Trophoblast cell (in vitro differentiated cells and primary cell): ENCODE data around the gene CACNA2D3.

Source experiments
- DNase-seq, 2 donors: peaks; one replicate each; pipeline ENCODE4 v3.0.0-alpha.2; 2016
- H2AFZ ChIP-seq: 2 replicates; pipeline ENCODE4 v1.6.1; 2013; ENCODE audit warnings: low read length, moderate library complexity, mild to moderate bottlenecking; ENCODE audit not compliant: insufficient read depth, poor library complexity
- H2AK5ac ChIP-seq: 2 replicates; pipeline ENCODE4 v1.6.1; 2013; ENCODE audit warnings: mild to moderate bottlenecking, low read length
- H2BK120ac ChIP-seq: 2 replicates; pipeline ENCODE4 v1.6.1; 2013; ENCODE audit warnings: low read length, mild to moderate bottlenecking, moderate library complexity; ENCODE audit not compliant: insufficient read depth, poor library complexity
- H2BK12ac ChIP-seq: 2 replicates; pipeline ENCODE4 v1.6.1; 2013; ENCODE audit warnings: mild to moderate bottlenecking, low read length, moderate library complexity
- H2BK5ac ChIP-seq: 2 replicates; pipeline ENCODE4 v1.6.1; 2013; ENCODE audit warnings: low read length, low read depth, moderate library complexity, mild to moderate bottlenecking; ENCODE audit not compliant: poor library complexity
- H3K14ac ChIP-seq: 2 replicates; pipeline ENCODE4 v1.6.1; 2013; ENCODE audit warnings: mild to moderate bottlenecking, low read length
- H3K18ac ChIP-seq: 2 replicates; pipeline ENCODE4 v1.6.1; 2013; ENCODE audit warnings: mild to moderate bottlenecking, low read length
- H3K23ac ChIP-seq: 2 replicates; pipeline ENCODE4 v1.6.1; 2013; ENCODE audit warnings: low read length
- H3K27ac ChIP-seq: 2 replicates; pipeline ENCODE4 v1.5.1; 2013; ENCODE audit warnings: low read depth, mild to moderate bottlenecking, inconsistent platforms, low read length, moderate library complexity
- H3K27me3 ChIP-seq: 2 replicates; pipeline ENCODE4 v1.6.1; 2013; ENCODE audit warnings: inconsistent platforms, mild to moderate bottlenecking, low read length, moderate library complexity; ENCODE audit not compliant: insufficient read depth
- H3K36me3 ChIP-seq, 2 experiments: 1 replicate in 1 of 2; 2 replicates in 1 of 2; pipeline ENCODE4 v1.6.1; 2013; ENCODE audit warnings: low read length in 2 of 2, mild to moderate bottlenecking in 2 of 2, moderate library complexity in 1 of 2; ENCODE audit not compliant: insufficient read depth in 2 of 2, control insufficient read depth in 1 of 2
- H3K4ac ChIP-seq: 2 replicates; pipeline ENCODE4 v1.6.1; 2013; ENCODE audit warnings: low read depth, mild to moderate bottlenecking, low read length, moderate library complexity
- H3K4me1 ChIP-seq, 2 experiments: 1 replicate in 1 of 2; 2 replicates in 1 of 2; pipeline ENCODE4 v1.6.1; 2013; ENCODE audit warnings: low read length in 2 of 2, mild to moderate bottlenecking in 2 of 2, moderate library complexity in 1 of 2; ENCODE audit not compliant: insufficient read depth in 2 of 2, control insufficient read depth in 1 of 2
- H3K4me2 ChIP-seq: 2 replicates; pipeline ENCODE4 v1.6.1; 2013; ENCODE audit warnings: inconsistent platforms, mild to moderate bottlenecking, low read length, moderate library complexity
- H3K4me3 ChIP-seq: 2 replicates; pipeline ENCODE4 v1.5.1; 2013; ENCODE audit warnings: mild to moderate bottlenecking, low read depth, low read length, inconsistent platforms
- H3K79me1 ChIP-seq: one replicate; pipeline ENCODE4 v1.6.1; 2013; ENCODE audit warnings: low read length
- H3K79me2 ChIP-seq: 2 replicates; pipeline ENCODE4 v1.6.1; 2013; ENCODE audit warnings: low read length, mild to moderate bottlenecking; ENCODE audit not compliant: control insufficient read depth, insufficient read depth, poor library complexity
- H3K9ac ChIP-seq: 2 replicates; pipeline ENCODE4 v1.6.1; 2013; ENCODE audit warnings: mild to moderate bottlenecking, low read length
- H3K9me3 ChIP-seq: 2 replicates; pipeline ENCODE4 v1.6.1; 2013; ENCODE audit warnings: low read depth, mild to moderate bottlenecking, control low read depth, inconsistent platforms, low read length; ENCODE audit not compliant: insufficient read depth
- H4K12ac ChIP-seq: 2 replicates; pipeline ENCODE4 v1.6.1; 2013; ENCODE audit warnings: low read depth, mild to moderate bottlenecking, low read length, moderate library complexity
- H4K8ac ChIP-seq: 2 replicates; pipeline ENCODE4 v1.6.1; 2013; ENCODE audit warnings: low read depth, mild to moderate bottlenecking, low read length, moderate library complexity
- H4K91ac ChIP-seq: one replicate; pipeline ENCODE4 v1.6.1; 2013; ENCODE audit warnings: low read depth, mild to moderate bottlenecking, low read length, moderate library complexity
- WGBS: extraction: QIAGEN DNeasy Blood & Tissue Kit; methylation state at CpG from one replicate; pipeline ENCODE4 v1.1.7; 2013; ENCODE audit warnings: missing lambda C conversion rate; ENCODE audit not compliant: insufficient read length, insufficient coverage; ENCODE audit errors: extremely low coverage; 5-methylcytosine and 5-hydroxymethylcytosine counted together

Gene CACNA2D3

DNA sequence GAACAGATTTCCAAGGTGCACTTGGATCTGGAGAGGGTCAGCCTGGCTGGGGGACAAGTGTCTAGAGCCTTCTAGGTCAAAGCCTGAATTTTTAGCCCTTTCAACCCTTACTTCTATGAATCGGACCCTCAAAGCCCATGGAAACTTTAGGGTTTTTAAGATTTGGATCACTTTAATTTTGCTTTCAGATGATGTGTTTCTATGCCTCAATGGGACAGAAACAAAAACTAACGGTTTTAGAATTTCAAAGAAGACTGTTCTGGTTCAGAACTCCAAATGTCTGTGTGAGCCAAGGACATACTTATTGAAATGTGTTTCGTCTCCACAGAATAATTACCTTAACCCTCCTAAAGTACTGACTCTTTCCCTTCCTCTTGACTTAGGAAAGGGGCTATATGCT lies 538.8 kb downstream of the CACNA2D3 start:
- Histone ChIP-seq H3K9me3 (no peaks in the 10 kb centered on the region), H3K79me1 (no peaks in the 10 kb centered on the region), H3K18ac (no peak overlapping the region), H2AK5ac (no peak overlapping the region), H3K27ac (no peak overlapping the region), H3K79me2 (no peaks in the 10 kb centered on the region), H4K91ac (no peak overlapping the region), H3K4me3 (no peak overlapping the region), H3K9ac (no peak overlapping the region), H2BK5ac (no peak overlapping the region), H4K12ac (no peak overlapping the region), H3K14ac (no peak overlapping the region), H3K4me2 (no peak overlapping the region), H3K36me3 (no peaks in the 10 kb centered on the region), H2BK120ac (no peak overlapping the region), H3K27me3 (no peaks in the 10 kb centered on the region), H3K4me1 (no peaks in the 10 kb centered on the region), H2BK12ac (no peak overlapping the region), H3K4ac (no peak overlapping the region), H3K23ac (no peak overlapping the region), H4K8ac (no peak overlapping the region), H2AFZ (no peak overlapping the region)
- no CpG with 5 or more reads among the region's 3 CpGs for WGBS
- DNase-seq = no peak

DNA sequence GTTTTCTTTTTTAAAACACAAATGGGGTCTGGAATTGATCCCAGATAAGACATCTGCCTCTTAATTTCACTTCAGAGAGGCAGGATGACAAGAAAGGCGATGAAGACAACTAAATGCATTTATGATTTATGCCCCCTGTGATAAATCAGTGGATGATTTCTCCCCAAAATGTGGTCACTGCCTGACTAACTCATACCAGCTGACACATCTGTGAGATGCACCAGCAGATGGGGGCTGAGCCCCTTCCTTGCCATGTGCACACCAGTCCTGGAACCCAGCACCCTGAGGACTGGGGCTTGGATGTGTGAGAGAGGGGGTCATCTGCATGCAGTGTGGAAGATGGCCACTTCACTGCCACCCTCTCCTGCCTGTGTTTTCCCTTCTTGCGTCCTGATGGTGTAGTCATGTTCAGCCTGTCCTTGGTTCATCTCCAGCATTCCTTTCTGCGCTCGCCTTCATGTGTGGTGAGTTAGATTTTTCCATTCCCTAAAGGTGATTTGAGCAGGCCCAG lies 541.2 kb downstream of the CACNA2D3 start:
- Histone ChIP-seq H3K18ac (no peak overlapping the region), H3K14ac (no peak overlapping the region), H3K79me2 (no peaks in the 10 kb centered on the region), H3K4ac (no peak overlapping the region), H4K12ac (no peak overlapping the region), H4K91ac (no peak overlapping the region), H3K36me3 (no peaks in the 10 kb centered on the region), H2AK5ac (no peak overlapping the region), H3K4me1 (no peaks in the 10 kb centered on the region), H2AFZ (no peak overlapping the region), H3K27me3 (no peaks in the 10 kb centered on the region), H3K4me3 (no peak overlapping the region), H2BK120ac (no peak overlapping the region), H3K23ac (no peak overlapping the region), H3K79me1 (no peaks in the 10 kb centered on the region), H3K27ac (no peak overlapping the region), H3K9ac (no peak overlapping the region), H3K9me3 (no peaks in the 10 kb centered on the region), H2BK5ac (no peak overlapping the region), H4K8ac (no peak overlapping the region), H2BK12ac (no peak overlapping the region), H3K4me2 (no peak overlapping the region)
- no CpG with 5 or more reads among the region's 4 CpGs for WGBS
- DNase-seq = no peak

DNA sequence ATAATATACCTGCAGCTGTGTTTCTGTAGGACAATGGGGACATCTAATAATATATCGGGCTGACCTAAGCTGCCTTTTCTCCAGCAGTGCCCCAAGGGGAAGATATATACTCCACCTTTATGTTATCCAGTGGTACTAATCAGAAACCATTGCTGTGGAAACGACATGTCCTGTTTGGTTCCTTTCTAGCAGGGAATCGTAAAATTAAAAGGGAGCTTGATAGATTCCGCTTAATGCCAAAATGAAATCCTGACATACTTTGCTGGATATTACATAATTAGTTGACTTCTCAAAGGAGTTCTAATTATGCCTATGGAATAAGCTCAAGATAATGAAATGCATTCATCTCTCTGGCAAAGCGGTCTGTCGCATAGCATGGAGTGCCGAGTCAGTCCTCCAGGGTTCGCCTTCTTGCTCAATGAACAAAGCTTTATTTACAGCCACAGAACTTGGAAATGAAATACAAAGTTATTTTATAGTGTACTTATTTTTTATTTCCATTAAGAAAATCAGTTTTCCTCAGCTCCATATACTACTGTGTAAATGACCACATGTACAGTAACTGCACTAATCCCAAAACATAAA lies 542.8 kb downstream of the CACNA2D3 start:
- no peak overlapping the region for H3K4me2 ChIP-seq
- H3K23ac ChIP-seq = no peak overlapping the region
- H3K27ac ChIP-seq = no peak overlapping the region
- WGBS = no CpG with 5 or more reads among the region's 8 CpGs
- H4K12ac ChIP-seq = no peak overlapping the region
- no peak overlapping the region for H3K14ac ChIP-seq
- H3K36me3 ChIP-seq = no peaks in the 10 kb centered on the region
- no peak overlapping the region for H3K9ac ChIP-seq
- no peak overlapping the region for H3K4ac ChIP-seq
- no peak overlapping the region for H2BK120ac ChIP-seq
- no peak overlapping the region for H4K8ac ChIP-seq
- no peaks in the 10 kb centered on the region for H3K79me1 ChIP-seq
- H2BK12ac ChIP-seq = no peak overlapping the region
- H4K91ac ChIP-seq = no peak overlapping the region
- H3K9me3 ChIP-seq = no peaks in the 10 kb centered on the region
- no peaks in the 10 kb centered on the region for H3K79me2 ChIP-seq
- no peak for DNase-seq
- H2BK5ac ChIP-seq = no peak overlapping the region
- no peak overlapping the region for H3K18ac ChIP-seq
- no peak overlapping the region for H2AFZ ChIP-seq
- no peak overlapping the region for H3K4me3 ChIP-seq
- no peaks in the 10 kb centered on the region for H3K4me1 ChIP-seq
- no peak overlapping the region for H2AK5ac ChIP-seq
- no peaks in the 10 kb centered on the region for H3K27me3 ChIP-seq

DNA sequence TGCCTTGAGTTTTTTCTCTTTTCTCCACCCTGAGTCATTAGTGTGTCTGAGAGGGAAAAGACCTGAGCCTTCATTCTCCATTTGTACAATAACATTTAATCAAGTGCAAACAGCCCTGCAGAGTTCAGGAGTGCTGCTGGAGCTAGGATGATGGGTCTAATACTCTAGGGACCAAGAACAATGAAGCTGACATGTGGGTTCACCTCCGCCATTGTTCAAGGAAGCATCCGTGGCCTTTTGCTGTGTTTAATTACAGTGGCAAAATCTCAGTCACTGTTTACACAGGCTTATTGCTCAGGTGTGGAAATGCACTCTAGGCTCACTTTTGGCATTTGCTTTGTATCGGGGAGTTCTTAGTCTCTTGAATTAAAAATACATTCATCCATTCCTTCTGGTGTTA lies 545.9 kb downstream of the CACNA2D3 start:
- Histone ChIP-seq H4K8ac (no peak overlapping the region), H3K79me1 (no peaks in the 10 kb centered on the region), H2AK5ac (no peak overlapping the region), H2BK5ac (no peak overlapping the region), H3K18ac (no peak overlapping the region), H3K4ac (no peak overlapping the region), H2BK12ac (no peak overlapping the region), H3K36me3 (no peaks in the 10 kb centered on the region), H4K91ac (no peak overlapping the region), H2AFZ (no peak overlapping the region), H3K9ac (no peak overlapping the region), H3K27me3 (no peaks in the 10 kb centered on the region), H3K4me3 (no peak overlapping the region), H4K12ac (no peak overlapping the region), H2BK120ac (no peak overlapping the region), H3K27ac (no peak overlapping the region), H3K79me2 (no peaks in the 10 kb centered on the region), H3K14ac (no peak overlapping the region), H3K23ac (no peak overlapping the region), H3K4me1 (no peaks in the 10 kb centered on the region), H3K9me3 (no peaks in the 10 kb centered on the region), H3K4me2 (no peak overlapping the region)
- WGBS = no CpG with 5 or more reads among the region's 3 CpGs
- DNase-seq = no peak
